Activated CD8-positive, alpha-beta T cell treated with anti-CD3 and anti-CD28 coated beads for 36 hours (primary cell): Measurements from ENCODE around the gene MYO1D. TPM values are rescaled to one million over a fixed set of nuclear protein-coding genes. Genes with fewer than 3 reads are reported as not detected.
"Not testable (repeated sequence)": the region's sequence is repeated elsewhere in the genome, so short reads cannot be mapped to it uniquely, and the experiment has no call there.

Experiments used
- ATAC-seq: fragments of 200-7000 bp; cut with Tn5 transposase; one replicate; pipeline ENCODE4 v1.10.0; 2021; ENCODE audit warnings: mild to moderate bottlenecking, moderate library complexity
- CTCF ChIA-PET: fragments of 350-600 bp; sonication (Branson Sonifier 250); formaldehyde crosslinking; loops from one replicate; lab custom pipeline; 2021; ENCODE audit warnings: antibody characterized with exemption; lab: Charles Lee
- POLR2A ChIA-PET: fragments of 350-600 bp; sonication (Branson Sonifier 250); formaldehyde crosslinking; loops from one replicate; lab custom pipeline; 2021; ENCODE audit warnings: antibody characterized with exemption; lab: Charles Lee
- DNase-seq: peaks from one replicate; pipeline ENCODE4 v3.0.0-alpha.2; 2020
- H3K27ac Mint-ChIP-seq: one replicate; pipeline ENCODE4 v1.8.0; 2021; ENCODE audit warnings: mild to moderate bottlenecking, mixed read lengths
- H3K27me3 Mint-ChIP-seq: one replicate; pipeline ENCODE4 v1.8.0; 2021; ENCODE audit warnings: mixed read lengths
- H3K36me3 Mint-ChIP-seq: one replicate; pipeline ENCODE4 v1.8.0; 2021; ENCODE audit warnings: low read depth, mixed read lengths
- H3K4me1 Mint-ChIP-seq: one replicate; pipeline ENCODE4 v1.8.0; 2021; ENCODE audit warnings: low read depth, mixed read lengths
- H3K4me3 Mint-ChIP-seq: one replicate; pipeline ENCODE4 v1.8.0; 2021; ENCODE audit warnings: mild to moderate bottlenecking, moderate library complexity, mixed read lengths
- H3K9me3 Mint-ChIP-seq: one replicate; pipeline ENCODE4 v1.8.0; 2021; ENCODE audit warnings: mixed read lengths
- CTCF ChIP-seq: fragments of 200-600 bp; IDR thresholded peaks from one replicate; pipeline ENCODE4 v1.8.0; 2022; ENCODE audit warnings: antibody characterized with exemption, mild to moderate bottlenecking
- intact Hi-C: fragments of 100-400 bp; cut with micrococcal nuclease; formaldehyde crosslinking; loops from one replicate; pipeline ENCODE4 v1.10.0; 2022
- total RNA-seq, 2 experiments: library from RNA; stranded (reverse); gene quantifications; one replicate each; pipeline ENCODE4 v1.2.3, GENCODE V29; 2021

The MYO1D gene
- total RNA-seq, 2 experiments from 2014 or later = 8.3 to 9.2 TPM

GRCh38 chr17:32528825-32529224 lies 348.1 kb downstream of the MYO1D start:
- Mint-ChIP-seq H3K4me1 (peaks cover 35% of the 10 kb centered on the region), H3K27ac (peak overlapping the region; percentile 3), H3K9me3 (no peaks in the 10 kb centered on the region), H3K4me3 (no peak overlapping the region), H3K27me3 (peaks cover 6% of the 10 kb centered on the region), H3K36me3 (peaks cover 4% of the 10 kb centered on the region)
- POLR2A ChIA-PET = no interaction called here
- DNase-seq = no peak
- no peak for TF ChIP-seq CTCF
- CTCF ChIA-PET = interaction anchor here (1.4 to 3.2 kb wide), 2 partner anchors 67 to 226 kb away, joined by 3 to 10 read pairs; no protein-coding TSS in a partner anchor
- intact Hi-C loops = no loop called here
- ATAC-seq = peak; percentile 15

GRCh38 chr17:32527146-32527545 lies 349.8 kb downstream of the MYO1D start:
- no peaks in the 10 kb centered on the region for H3K9me3 Mint-ChIP-seq
- ChIA-PET CTCF (interaction anchor here (0.8 to 3.2 kb wide), 2 partner anchors 9 to 65 kb away, joined by 3 to 10 read pairs; no protein-coding TSS in a partner anchor), POLR2A (interaction anchor here (6.9 kb wide), 1 partner anchor 39 kb away, joined by 43 read pairs; the partner anchor contains the start of gene CDK5R1)
- TF ChIP-seq CTCF = no peak
- H3K4me3 Mint-ChIP-seq = no peak overlapping the region
- H3K27me3 Mint-ChIP-seq = peaks cover 6% of the 10 kb centered on the region
- DNase-seq (no peak), ATAC-seq (no peak)
- H3K36me3 Mint-ChIP-seq = peaks cover 4% of the 10 kb centered on the region
- intact Hi-C loops = no loop called here
- peaks cover 42% of the 10 kb centered on the region for H3K4me1 Mint-ChIP-seq
- no peak overlapping the region for H3K27ac Mint-ChIP-seq

GRCh38 chr17:32525122-32525521 lies 351.8 kb downstream of the MYO1D start:
- no peak for DNase-seq
- H3K4me3 Mint-ChIP-seq = no peak overlapping the region
- CTCF ChIA-PET = interaction anchor here (0.9 to 4.2 kb wide), 3 partner anchors 39 to 63 kb away, joined by 3 to 42 read pairs (median 21); partner anchors contain the start of gene CDK5R1
- peak overlapping the region; percentile 39 for H3K27ac Mint-ChIP-seq
- POLR2A ChIA-PET = interaction anchor here (0.6 to 6.9 kb wide), 2 partner anchors 31 to 37 kb away, joined by 3 to 43 read pairs; partner anchors contain the start of gene CDK5R1
- peaks cover 57% of the 10 kb centered on the region for H3K4me1 Mint-ChIP-seq
- H3K9me3 Mint-ChIP-seq = no peaks in the 10 kb centered on the region
- intact Hi-C loops = no loop called here
- peaks cover 7% of the 10 kb centered on the region for H3K36me3 Mint-ChIP-seq
- ATAC-seq = no peak
- no peak for TF ChIP-seq CTCF
- H3K27me3 Mint-ChIP-seq = peaks cover 6% of the 10 kb centered on the region

- DNase-seq, H3K4me3 Mint-ChIP-seq, ATAC-seq, H3K9me3 Mint-ChIP-seq, H3K27me3 Mint-ChIP-seq, H3K36me3 Mint-ChIP-seq: not testable (repeated sequence)
- H3K27ac Mint-ChIP-seq = peak overlapping the region; percentile 98
- POLR2A ChIA-PET = interaction anchor here (0.8 to 6.9 kb wide), 6 partner anchors 9 to 44 kb away, joined by 3 to 43 read pairs (median 6); partner anchors contain the start of gene CDK5R1
- H3K4me1 Mint-ChIP-seq = peaks cover 63% of the 10 kb centered on the region
- intact Hi-C loops = loop anchor here (5.0 kb wide), 1 partner anchor 37 kb away; the partner anchor contains the start of gene CDK5R1
- CTCF ChIA-PET = interaction anchor here (1.0 to 4.2 kb wide), 7 partner anchors 13 to 80 kb away, joined by 3 to 42 read pairs (median 6); partner anchors contain the start of genes CDK5R1 and PSMD11
Measured at GRCh38 chr17:32524553-32524880, 352.4 kb downstream of the MYO1D start.

GRCh38 chr17:32523827-32524552 lies 352.9 kb downstream of the MYO1D start:
- ChIA-PET CTCF (interaction anchor here (1.0 to 4.2 kb wide), 7 partner anchors 12 to 80 kb away, joined by 3 to 42 read pairs (median 6); partner anchors contain the start of genes CDK5R1 and PSMD11), POLR2A (interaction anchor here (0.7 to 6.9 kb wide), 10 partner anchors 10 to 79 kb away, joined by 3 to 43 read pairs (median 4); partner anchors contain the start of gene CDK5R1)
- H3K36me3 Mint-ChIP-seq = peaks cover 7% of the 10 kb centered on the region
- H3K9me3 Mint-ChIP-seq = no peaks in the 10 kb centered on the region
- ATAC-seq (peak; percentile 43), DNase-seq (peak; percentile 66)
- H3K27ac Mint-ChIP-seq = peak overlapping the region; percentile 98
- peak overlapping the region; percentile 55 for H3K4me3 Mint-ChIP-seq
- peaks cover 6% of the 10 kb centered on the region for H3K27me3 Mint-ChIP-seq
- intact Hi-C loops = loop anchor here (5.0 kb wide), 1 partner anchor 37 kb away; the partner anchor contains the start of gene CDK5R1
- H3K4me1 Mint-ChIP-seq = peaks cover 63% of the 10 kb centered on the region
- TF ChIP-seq CTCF = no peak
